CD14-positive monocyte (primary cell): ENCODE data around the gene FGFR2. TPM values are rescaled to one million over a fixed set of nuclear protein-coding genes. Genes with fewer than 3 reads are reported as not detected.

Experiments used
- DNase-seq, 3 donors: peaks; one replicate each; pipeline ENCODE4 v3.0.0-alpha.2; 2011 to 2022
- H2AFZ ChIP-seq: 2 replicates; pipeline ENCODE4 v1.6.0; 2012; ENCODE audit warnings: mild to moderate bottlenecking, low read depth, low read length, inconsistent platforms; ENCODE audit not compliant: insufficient read depth, poor library complexity, severe bottlenecking
- H3K27ac ChIP-seq, 2 donors: 1 replicate in 1 of 2; 2 replicates in 1 of 2; pipeline ENCODE4 v1.5.1; 2012 to 2013; ENCODE audit warnings: low read length in 2 of 2, control low read depth in 1 of 2, inconsistent platforms in 1 of 2, low read depth in 1 of 2, mild to moderate bottlenecking in 1 of 2
- H3K27me3 ChIP-seq, 2 donors: one replicate each; pipeline versions ENCODE4 v1.6.0 to v1.6.1; 2011 to 2013; ENCODE audit warnings: low read length in 2 of 2; ENCODE audit not compliant: control insufficient read depth in 2 of 2, insufficient read depth in 2 of 2
- H3K36me3 ChIP-seq, 2 donors: replicated peaks in 1 of 2; 1 replicate in 1 of 2; 2 replicates in 1 of 2; pipeline versions ENCODE4 v1.5.1 to v1.6.1; 2012 to 2013; ENCODE audit warnings: low read length in 2 of 2, control low read depth in 1 of 2, inconsistent platforms in 1 of 2, mild to moderate bottlenecking in 1 of 2; ENCODE audit not compliant: insufficient read depth in 2 of 2, control insufficient read depth in 1 of 2
- H3K4me1 ChIP-seq, 2 donors: 1 replicate in 1 of 2; 2 replicates in 1 of 2; pipeline versions ENCODE4 v1.5.1 to v1.6.1; 2012 to 2013; ENCODE audit warnings: low read length in 2 of 2, control low read depth in 1 of 2, inconsistent platforms in 1 of 2, mild to moderate bottlenecking in 1 of 2, moderate library complexity in 1 of 2; ENCODE audit not compliant: insufficient read depth in 2 of 2, control insufficient read depth in 1 of 2
- H3K4me2 ChIP-seq: replicated peaks from 2 replicates; pipeline ENCODE3; 2012; ENCODE audit warnings: low read length, moderate library complexity, mild to moderate bottlenecking; ENCODE audit not compliant: poor library complexity, severe bottlenecking; ENCODE audit errors: extremely low read depth
- H3K4me3 ChIP-seq, 3 experiments: fragments of 200-600 bp in 1 of 3; sonication (generic) in 1 of 3; replicated peaks in 1 of 3; 1 replicate in 2 of 3; 2 replicates in 1 of 3; pipeline ENCODE4 v1.5.1; 2011 to 2013; ENCODE audit warnings: low read length in 3 of 3, mild to moderate bottlenecking in 3 of 3, control low read depth in 2 of 3, low read depth in 2 of 3, inconsistent platforms in 1 of 3, moderate library complexity in 1 of 3
- H3K79me2 ChIP-seq: 2 replicates; pipeline ENCODE4 v1.6.0; 2012; ENCODE audit warnings: mild to moderate bottlenecking, control low read depth, inconsistent platforms, low read length, moderate library complexity; ENCODE audit not compliant: insufficient read depth
- H3K9ac ChIP-seq: 2 replicates; pipeline ENCODE4 v1.6.0; 2017; ENCODE audit warnings: low read length, mild to moderate bottlenecking; ENCODE audit not compliant: insufficient read depth, poor library complexity, severe bottlenecking
- H3K9me3 ChIP-seq, 2 donors: replicated peaks in 1 of 2; 1 replicate in 1 of 2; 2 replicates in 1 of 2; pipeline versions ENCODE4 v1.5.1 to v1.6.1; 2012 to 2013; ENCODE audit warnings: low read length in 2 of 2, control low read depth in 1 of 2; ENCODE audit not compliant: control insufficient read depth in 1 of 2, insufficient read depth in 1 of 2
- H4K20me1 ChIP-seq: 2 replicates; pipeline ENCODE4 v1.6.0; 2012; ENCODE audit warnings: mild to moderate bottlenecking, low read length, control low read depth, moderate library complexity; ENCODE audit not compliant: insufficient read depth
- H3K27ac Mint-ChIP-seq, 7 donors: one replicate each; pipeline ENCODE4 v1.8.0; 2020; ENCODE audit warnings: mild to moderate bottlenecking in 7 of 7, mixed read lengths in 7 of 7, moderate library complexity in 6 of 7, inconsistent platforms in 2 of 7
- H3K27me3 Mint-ChIP-seq, 3 donors: one replicate each; pipeline ENCODE4 v1.8.0; 2021 to 2022; ENCODE audit warnings: low read depth in 3 of 3, mild to moderate bottlenecking in 3 of 3, mixed read lengths in 3 of 3, moderate library complexity in 3 of 3, inconsistent platforms in 1 of 3
- H3K36me3 Mint-ChIP-seq, 2 donors: one replicate each; pipeline ENCODE4 v1.8.0; 2020; ENCODE audit warnings: mixed read lengths in 2 of 2, inconsistent platforms in 1 of 2, mild to moderate bottlenecking in 1 of 2
- H3K4me1 Mint-ChIP-seq: one replicate; pipeline ENCODE4 v1.8.0; 2020; ENCODE audit warnings: mild to moderate bottlenecking, mixed read lengths
- H3K4me3 Mint-ChIP-seq, 2 donors: one replicate each; pipeline ENCODE4 v1.8.0; 2020; ENCODE audit warnings: mild to moderate bottlenecking in 2 of 2, mixed read lengths in 2 of 2, moderate library complexity in 1 of 2
- H3K9me3 Mint-ChIP-seq, 7 donors: one replicate each; pipeline ENCODE4 v1.8.0; 2020 to 2022; ENCODE audit warnings: mixed read lengths in 7 of 7, mild to moderate bottlenecking in 6 of 7, moderate library complexity in 6 of 7, inconsistent platforms in 2 of 7
- CTCF ChIP-seq: fragments of 200-600 bp; IDR thresholded peaks from one replicate; pipeline ENCODE4 v1.8.0; 2022; ENCODE audit warnings: antibody characterized with exemption, mild to moderate bottlenecking
- WGBS: methylation state at CpG from one replicate; pipeline ENCODE4 v1.1.5; 2013; ENCODE audit warnings: missing lambda C conversion rate; ENCODE audit not compliant: insufficient coverage; 5-methylcytosine and 5-hydroxymethylcytosine counted together
- intact Hi-C, 2 donors: fragments of 100-400 bp; cut with micrococcal nuclease; formaldehyde crosslinking; loops; one replicate each; pipeline versions ENCODE4 v1.15.0 to v1.15.1; 2023
- polyA plus RNA-seq, 3 donors: library from polyadenylated mRNA; depleted of rRNA in 1 of 3; unstranded in 2 of 3; stranded (reverse) in 1 of 3; fragments of 300-500 nt in 2 of 3; fragments of >200 nt in 1 of 3; fragmentation: Illumina TruSeq in 2 of 3; gene quantifications; 1 replicate in 2 of 3; 2 replicates in 1 of 3; pipeline ENCODE4 v1.2.3, GENCODE V29; 2012 to 2021

FGFR2 gene
- polyA plus RNA-seq, 3 donors, result not detected

DNA sequence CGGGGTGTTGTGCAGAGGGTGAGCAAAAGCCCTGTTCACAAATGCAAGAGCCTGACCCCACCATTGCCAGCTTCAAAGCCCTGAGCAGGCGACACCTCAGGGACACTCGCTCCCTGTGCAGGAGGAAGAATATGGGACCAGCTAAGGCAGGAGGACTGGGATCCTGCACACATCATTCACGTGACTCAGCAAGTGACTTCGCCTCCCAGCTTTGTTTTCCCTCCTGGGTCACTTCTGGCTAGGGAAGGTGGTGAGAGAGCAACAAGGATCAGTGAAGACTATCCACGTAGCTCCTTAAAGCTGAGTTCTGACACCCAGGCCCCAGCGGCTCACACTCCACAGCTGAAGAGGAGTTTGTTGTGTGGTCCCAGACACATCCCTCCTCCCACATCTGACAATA is 164.3 kb downstream of the FGFR2 start:
- Histone ChIP-seq H3K27me3 (no peaks in the 10 kb centered on the region), H4K20me1 (no peaks in the 10 kb centered on the region), H3K36me3 (no peaks in the 10 kb centered on the region), H3K4me3 (no peak overlapping the region), H2AFZ (no peak overlapping the region), H3K4me2 (no peak overlapping the region), H3K9me3 (peaks cover 3 to 5% of the 10 kb centered on the region in 2 donors), H3K4me1 (no peaks in the 10 kb centered on the region), H3K27ac (no peak overlapping the region), H3K9ac (no peak overlapping the region), H3K79me2 (no peaks in the 10 kb centered on the region)
- peaks cover 0 to 28% (median 14%) of the 10 kb centered on the region in 7 donors for H3K9me3 Mint-ChIP-seq
- no peak for DNase-seq
- 96% methylated on average over 6 of the region's 7 CpGs for WGBS
- H3K36me3 Mint-ChIP-seq, result no peaks in the 10 kb centered on the region
- peaks cover 1 to 2% (median 2%) of the 10 kb centered on the region in 3 donors for H3K27me3 Mint-ChIP-seq
- H3K4me1 Mint-ChIP-seq, result no peaks in the 10 kb centered on the region
- no peak overlapping the region for H3K4me3 Mint-ChIP-seq
- intact Hi-C loops, result no loop called here
- no peak for TF ChIP-seq CTCF
- H3K27ac Mint-ChIP-seq, result no peak overlapping the region

- Mint-ChIP-seq H3K27me3 (peaks cover 0 to 5% (median 0%) of the 10 kb centered on the region in 3 donors), H3K27ac (no peak overlapping the region), H3K4me1 (no peaks in the 10 kb centered on the region), H3K4me3 (no peak overlapping the region), H3K36me3 (no peaks in the 10 kb centered on the region), H3K9me3 (peaks cover 0 to 27% (median 14%) of the 10 kb centered on the region in 7 donors)
- no peaks in the 10 kb centered on the region for H4K20me1 ChIP-seq
- no peak overlapping the region for H3K4me2 ChIP-seq
- H3K79me2 ChIP-seq, result no peaks in the 10 kb centered on the region
- H3K27ac ChIP-seq, result no peak overlapping the region
- WGBS, result no CpG with 5 or more reads among the region's 1 CpG
- H3K9ac ChIP-seq, result no peak overlapping the region
- H3K4me3 ChIP-seq, result no peak overlapping the region
- H3K4me1 ChIP-seq, result no peaks in the 10 kb centered on the region
- H3K36me3 ChIP-seq, result no peaks in the 10 kb centered on the region
- no peak overlapping the region for H2AFZ ChIP-seq
- intact Hi-C loops, result no loop called here
- peaks cover 3 to 5% of the 10 kb centered on the region in 2 donors for H3K9me3 ChIP-seq
- no peaks in the 10 kb centered on the region for H3K27me3 ChIP-seq
- no peak for DNase-seq
- no peak for TF ChIP-seq CTCF
Measured at GRCh38 chr10:121428867-121429266, 169.4 kb downstream of the FGFR2 start.
